Adrenal gland (tissue), 12 donors: ENCODE data around the gene COX7A2. TPM values are rescaled to one million over a fixed set of nuclear protein-coding genes. Genes with fewer than 3 reads are reported as not detected.

Experiments
- DNase-seq, 7 donors: peaks; one replicate each; pipeline ENCODE4 v3.0.0-alpha.2; 2019 to 2020
- H3K27ac ChIP-seq, 5 donors: fragments of 200-600 bp; sonication (generic) in 4 of 5; 1 replicate in 3 of 5; 2 replicates in 2 of 5; pipeline versions ENCODE4 v1.5.1 to v1.8.0; 2016 to 2020; ENCODE audit warnings: mild to moderate bottlenecking in 1 of 5
- H3K27me3 ChIP-seq: fragments of 200-600 bp; 2 replicates; pipeline ENCODE4 v1.8.0; 2021
- H3K36me3 ChIP-seq, 2 donors: fragments of 200-600 bp; replicated peaks in 1 of 2; 1 replicate in 1 of 2; 2 replicates in 1 of 2; pipeline versions ENCODE4 v1.5.1 to v1.8.0; 2018 to 2022
- H3K4me1 ChIP-seq, 2 donors: fragments of 200-600 bp; replicated peaks in 1 of 2; 1 replicate in 1 of 2; 2 replicates in 1 of 2; pipeline versions ENCODE4 v1.5.1 to v1.8.0; 2018 to 2021
- H3K4me3 ChIP-seq, 4 donors: fragments of 200-600 bp; sonication (generic) in 3 of 4; one replicate each; pipeline ENCODE4 v1.5.1; 2016 to 2018
- H3K9me3 ChIP-seq, 3 donors: fragments of 200-600 bp; sonication (generic) in 1 of 3; replicated peaks in 1 of 3; 1 replicate in 2 of 3; 2 replicates in 1 of 3; pipeline versions ENCODE4 v1.5.1 to v1.8.0; 2016 to 2021
- POLR2A ChIP-seq, 2 donors: fragments of 450-650 bp; IDR thresholded peaks; one replicate each; pipeline ENCODE4 v1.6.1; 2017; ENCODE audit warnings: antibody characterized with exemption in 2 of 2, mild to moderate bottlenecking in 2 of 2, moderate library complexity in 1 of 2
- WGBS, 4 donors: extraction: QIAGEN DNeasy Blood & Tissue Kit in 2 of 4; methylation state at CpG; one replicate each; pipeline versions ENCODE4 v1.1.5 to v1.1.7; 2013 to 2017; 5-methylcytosine and 5-hydroxymethylcytosine counted together
- intact Hi-C, 2 donors: fragments of 100-400 bp; cut with DNase I; formaldehyde crosslinking; loops; one replicate each; pipeline versions ENCODE4 v1.14.1 to v1.15.0; 2022 to 2023
- polyA plus RNA-seq, 3 donors: library from polyadenylated mRNA; stranded (reverse); fragments of 200-250 nt in 2 of 3; fragments of 350-450 nt in 1 of 3; fragmentation: Illumina TruSeq in 1 of 3; extraction: RNeasy Lipid Tissue Mini Kit (QIAGEN cat#74804) in 1 of 3; gene quantifications; one replicate each; pipeline ENCODE4 v1.2.3, GENCODE V29; 2013 to 2014
- total RNA-seq, 9 donors: library from RNA; depleted of rRNA in 4 of 9; stranded (reverse); fragments of >200 nt in 4 of 9; fragments of 120-200 nt in 1 of 9; fragmentation: NEBNext Ultra II Directional in 1 of 9; extraction: Animal tissue kit (Norgen Biotek cat#: 25700) in 1 of 9; gene quantifications; one replicate each; pipeline versions ENCODE4 v1.1.0 to v1.2.4, GENCODE V29; 2013 to 2023
- TF ChIP-seq, protein P1 (sequence below), 6 experiments: fragments of 450-650 bp in 4 of 6; fragments of 200-600 bp in 2 of 6; sonication (generic) in 1 of 6; IDR thresholded peaks; 1 replicate in 5 of 6; 2 replicates in 1 of 6; pipeline versions ENCODE4 v1.5.1 to v1.8.0; 2016 to 2021; ENCODE audit warnings: antibody characterized with exemption in 6 of 6, mild to moderate bottlenecking in 2 of 6, moderate library complexity in 1 of 6
- donor health status: healthy with polysubstance abuse.
- donor health status: Bipolar disorder and iron deficiency.
- donor health status: DM: yes; HTN: yes; CAD: no.
- donor health status: DM: no; HTN: no; CAD: no.
- donor health status: DM: no; HTN: no; CAD: no.
- donor health status: DM: yes; HTN: yes; CAD: no.

The COX7A2 gene
- total and polyA plus RNA-seq, 12 donors, result 150 to 675 (median 336) TPM

DNA sequence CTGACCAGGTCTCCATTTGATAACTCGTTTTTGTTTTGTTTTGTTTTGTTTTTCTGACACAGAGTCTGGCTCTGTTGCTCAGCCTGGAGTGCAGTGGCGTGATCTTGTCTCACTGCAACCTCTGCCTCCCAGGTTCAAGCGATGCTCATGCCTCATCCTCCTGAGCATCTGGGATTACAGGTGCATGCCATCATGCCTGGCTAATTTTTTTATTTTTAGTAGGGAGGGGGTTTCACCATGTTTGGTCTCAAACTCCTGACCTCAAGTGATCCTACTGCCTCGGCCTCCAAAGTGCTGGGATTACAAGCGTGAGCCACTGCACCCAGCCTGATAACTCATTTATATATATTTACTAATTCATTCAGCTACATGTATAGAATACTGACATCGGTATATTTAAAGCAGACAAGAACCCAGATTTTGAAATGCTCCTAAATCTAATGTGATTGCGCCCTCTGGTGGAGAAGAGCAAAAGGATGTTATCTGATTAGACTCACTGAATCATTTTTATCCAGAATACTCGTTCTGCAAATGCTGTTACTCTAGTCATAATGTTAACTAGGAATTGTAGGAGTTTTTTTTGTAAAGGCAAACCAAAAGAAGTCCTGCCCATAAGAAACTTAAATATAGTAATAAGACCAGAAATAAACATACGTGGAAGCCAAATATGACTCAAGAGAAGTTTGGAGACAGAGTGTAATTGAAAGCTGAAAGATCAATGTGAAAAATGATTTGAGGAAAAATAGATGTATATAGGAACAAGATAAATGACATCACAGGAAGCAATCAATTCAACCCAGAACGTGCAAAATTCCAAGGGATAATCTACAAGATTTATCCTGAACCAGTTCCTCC is 32.5 kb downstream of the COX7A2 start:
- no peak for TF ChIP-seq POLR2A (IDR thresholded peaks at IDR 0.05)
- TF ChIP-seq, protein P1, sequence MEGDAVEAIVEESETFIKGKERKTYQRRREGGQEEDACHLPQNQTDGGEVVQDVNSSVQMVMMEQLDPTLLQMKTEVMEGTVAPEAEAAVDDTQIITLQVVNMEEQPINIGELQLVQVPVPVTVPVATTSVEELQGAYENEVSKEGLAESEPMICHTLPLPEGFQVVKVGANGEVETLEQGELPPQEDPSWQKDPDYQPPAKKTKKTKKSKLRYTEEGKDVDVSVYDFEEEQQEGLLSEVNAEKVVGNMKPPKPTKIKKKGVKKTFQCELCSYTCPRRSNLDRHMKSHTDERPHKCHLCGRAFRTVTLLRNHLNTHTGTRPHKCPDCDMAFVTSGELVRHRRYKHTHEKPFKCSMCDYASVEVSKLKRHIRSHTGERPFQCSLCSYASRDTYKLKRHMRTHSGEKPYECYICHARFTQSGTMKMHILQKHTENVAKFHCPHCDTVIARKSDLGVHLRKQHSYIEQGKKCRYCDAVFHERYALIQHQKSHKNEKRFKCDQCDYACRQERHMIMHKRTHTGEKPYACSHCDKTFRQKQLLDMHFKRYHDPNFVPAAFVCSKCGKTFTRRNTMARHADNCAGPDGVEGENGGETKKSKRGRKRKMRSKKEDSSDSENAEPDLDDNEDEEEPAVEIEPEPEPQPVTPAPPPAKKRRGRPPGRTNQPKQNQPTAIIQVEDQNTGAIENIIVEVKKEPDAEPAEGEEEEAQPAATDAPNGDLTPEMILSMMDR (IDR thresholded peaks at IDR 0.05), result peak; percentile 59 to 89 (median 72)
- Histone ChIP-seq H3K9me3 (no peaks in the 10 kb centered on the region), H3K4me1 (peaks cover 6 to 13% of the 10 kb centered on the region in 2 donors), H3K27ac (no peak overlapping the region), H3K4me3 (no peak overlapping the region), H3K27me3 (peaks cover 19% of the 10 kb centered on the region), H3K36me3 (no peaks in the 10 kb centered on the region)
- DNase-seq, result peak in 4 of 7 donors; percentile 59 to 75 (median 66)
- intact Hi-C loops, result loop anchor here in 1 of 2 donors (5.0 to 10.0 kb wide), 2 partner anchors 1236 to 1354 kb away; no protein-coding TSS in a partner anchor
- WGBS, 4 donors, result 20 to 23% (median 22%) methylated on average over 10 of the region's 10 CpGs

DNA sequence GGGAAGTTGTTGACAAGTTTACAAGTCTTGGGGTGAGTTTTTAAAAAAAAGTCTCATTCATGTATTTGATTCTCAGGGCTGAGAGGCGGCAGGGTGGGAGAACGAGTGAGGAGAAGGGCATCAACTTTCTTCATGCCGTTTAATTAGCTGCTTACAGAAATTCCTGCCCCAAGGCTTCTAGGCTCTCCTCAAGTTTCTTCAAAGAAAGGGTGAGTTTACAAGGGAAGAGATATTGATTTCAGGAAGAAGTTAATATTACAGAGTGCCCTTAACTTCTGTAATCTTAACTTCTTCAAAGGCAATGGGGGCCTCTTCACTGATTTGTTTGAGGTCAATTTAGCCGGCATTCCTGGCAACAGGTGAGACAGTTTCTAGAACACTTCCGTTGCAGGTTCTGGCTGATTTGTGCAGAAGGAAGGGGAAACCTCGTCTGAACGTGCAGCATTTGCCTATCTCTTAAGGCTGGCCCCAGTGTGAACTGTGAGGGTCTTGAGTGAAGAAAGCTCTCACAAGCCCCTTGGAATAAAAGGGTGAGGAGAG is 34.3 kb downstream of the COX7A2 start:
- Histone ChIP-seq H3K36me3 (no peaks in the 10 kb centered on the region), H3K4me3 (no peak overlapping the region), H3K9me3 (no peaks in the 10 kb centered on the region), H3K27me3 (peaks cover 34% of the 10 kb centered on the region), H3K4me1 (peaks cover 6 to 20% of the 10 kb centered on the region in 2 donors), H3K27ac (no peak overlapping the region)
- no peak for DNase-seq
- intact Hi-C loops, result loop anchor here (5.0 to 10.0 kb wide), 3 partner anchors 454 to 1467 kb away; no protein-coding TSS in a partner anchor
- TF ChIP-seq POLR2A (IDR thresholded peaks at IDR 0.05), result no peak
- TF ChIP-seq, protein P1 (IDR thresholded peaks at IDR 0.05), result peak in 2 of 6 experiments; percentile 18 to 25
- WGBS, 4 donors, result 27 to 30% (median 29%) methylated on average over 7 of the region's 7 CpGs

DNA sequence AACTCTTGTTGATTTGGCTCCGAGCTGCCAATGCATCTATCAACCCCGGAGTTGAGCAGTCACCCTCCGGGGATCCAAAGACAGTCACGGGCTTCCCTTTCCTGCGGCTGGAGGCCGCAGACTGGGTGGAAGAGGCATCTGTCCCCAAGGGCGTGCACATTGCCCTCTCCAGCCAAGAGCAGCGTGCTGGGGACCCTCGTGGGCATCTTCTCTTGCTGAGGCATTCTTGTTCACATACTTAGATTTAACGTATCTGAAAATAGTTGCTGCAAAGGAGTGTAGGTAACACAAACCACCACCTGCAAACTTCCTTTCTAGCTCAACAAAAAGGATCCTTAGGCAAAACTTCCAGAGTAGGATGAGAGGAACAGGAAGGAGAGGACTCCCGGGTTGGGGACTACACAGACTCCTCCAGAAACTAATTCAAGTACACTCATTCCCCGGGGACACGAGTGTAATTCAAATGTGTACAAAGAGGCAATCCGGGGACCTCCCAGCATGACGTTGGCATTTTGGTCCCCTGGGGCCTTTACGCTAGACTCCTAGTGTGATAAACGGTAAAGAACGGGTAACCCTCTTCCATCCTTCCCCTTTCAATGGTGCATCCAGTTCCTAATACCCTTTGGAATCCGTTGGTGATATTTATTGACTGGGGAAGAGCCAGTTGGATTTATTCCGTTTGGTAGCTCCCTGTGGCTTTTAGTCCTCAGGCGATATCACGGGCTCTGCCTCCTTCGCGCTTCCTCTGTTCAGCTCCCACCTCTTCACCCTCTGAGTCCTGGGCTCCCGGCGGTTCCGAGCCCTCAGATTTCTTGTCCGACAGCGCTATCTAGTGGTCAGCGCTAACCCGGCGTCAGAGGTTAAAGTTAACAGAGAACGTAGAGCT is 35.1 kb downstream of the COX7A2 start:
- no peaks in the 10 kb centered on the region for H3K9me3 ChIP-seq
- TF ChIP-seq, protein P1 (IDR thresholded peaks at IDR 0.05), result peak; percentile 66 to 89 (median 84)
- TF ChIP-seq POLR2A (IDR thresholded peaks at IDR 0.05), result no peak
- H3K27me3 ChIP-seq, result peaks cover 34% of the 10 kb centered on the region
- peaks cover 6 to 20% of the 10 kb centered on the region in 2 donors for H3K4me1 ChIP-seq
- 3 to 5% (median 4%) methylated on average over 25 to 33 of the region's 33 CpGs for WGBS, 4 donors
- H3K36me3 ChIP-seq, result no peaks in the 10 kb centered on the region
- intact Hi-C loops, result loop anchor here (5.0 to 10.0 kb wide), 3 partner anchors 454 to 1466 kb away; no protein-coding TSS in a partner anchor
- H3K4me3 ChIP-seq, result peak overlapping the region in 1 of 4 donors; percentile 27
- peak; percentile 75 to 92 (median 83) for DNase-seq
- peak overlapping the region in 2 of 5 donors; percentile 5 to 60 for H3K27ac ChIP-seq
